IMR-90 (cell line): ENCODE results near the gene MACC1.

ENCODE experiments used
- CTCF ChIP-seq: conservative IDR thresholded peaks from 2 replicates; pipeline ENCODE4 v1.5.1; 2012; ENCODE audit warnings: mild to moderate bottlenecking, low read depth, low read length, improper control_type of control experiment
- ELK1 ChIP-seq: fragments of 150-350 bp; IDR thresholded peaks from 2 replicates; pipeline ENCODE4 v1.6.1; 2016; ENCODE audit warnings: low read depth, mild to moderate bottlenecking, low read length, moderate library complexity, borderline replicate concordance
- POLR2A ChIP-seq: IDR thresholded peaks from 2 replicates; pipeline ENCODE4 v1.6.1; 2012; ENCODE audit warnings: mild to moderate bottlenecking, low read depth, low read length

- TF ChIP-seq CTCF (no peak), POLR2A (no peak), ELK1 (no peak)
These were observed 85.4 kb downstream of the MACC1 start for GRCh38 chr7:20131776-20132175.
